Stimulated activated naive CD4-positive, alpha-beta T cell (primary cell): ENCODE measurements around the gene KPNA1.
"Not testable (repeated sequence)": the region's sequence is repeated elsewhere in the genome, so short reads cannot be mapped to it uniquely, and the experiment has no call there.

ENCODE experiments used
- DNase-seq, 6 experiments: peaks; one replicate each; lab custom pipeline; 2025; lab: John Stamatoyannopoulos, UW

KPNA1 gene

GRCh38 chr3:122475316-122475715, 39.4 kb downstream of the KPNA1 start:
- no peak for DNase-seq

DNA sequence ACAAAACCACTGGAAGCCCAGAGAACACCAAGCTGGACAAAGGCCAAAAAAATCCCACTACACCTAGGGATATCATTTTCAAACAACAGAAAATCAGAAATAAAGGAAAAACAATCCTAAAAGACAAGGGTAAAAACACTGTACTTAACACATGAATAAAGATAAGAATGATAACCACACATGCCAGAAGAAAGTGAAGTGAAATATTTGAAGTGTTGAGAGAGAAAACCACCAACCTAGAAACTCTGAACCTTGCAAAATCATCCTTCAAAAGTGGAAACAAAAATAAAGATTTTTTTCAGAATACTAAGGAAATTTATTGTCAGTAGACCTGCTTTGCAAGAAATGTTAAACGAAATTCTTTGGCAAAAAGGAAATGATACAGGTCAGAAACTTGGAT, 45.1 kb downstream of the KPNA1 start:
- DNase-seq = peak in 2 of 6 experiments; percentile 10 to 13

DNA sequence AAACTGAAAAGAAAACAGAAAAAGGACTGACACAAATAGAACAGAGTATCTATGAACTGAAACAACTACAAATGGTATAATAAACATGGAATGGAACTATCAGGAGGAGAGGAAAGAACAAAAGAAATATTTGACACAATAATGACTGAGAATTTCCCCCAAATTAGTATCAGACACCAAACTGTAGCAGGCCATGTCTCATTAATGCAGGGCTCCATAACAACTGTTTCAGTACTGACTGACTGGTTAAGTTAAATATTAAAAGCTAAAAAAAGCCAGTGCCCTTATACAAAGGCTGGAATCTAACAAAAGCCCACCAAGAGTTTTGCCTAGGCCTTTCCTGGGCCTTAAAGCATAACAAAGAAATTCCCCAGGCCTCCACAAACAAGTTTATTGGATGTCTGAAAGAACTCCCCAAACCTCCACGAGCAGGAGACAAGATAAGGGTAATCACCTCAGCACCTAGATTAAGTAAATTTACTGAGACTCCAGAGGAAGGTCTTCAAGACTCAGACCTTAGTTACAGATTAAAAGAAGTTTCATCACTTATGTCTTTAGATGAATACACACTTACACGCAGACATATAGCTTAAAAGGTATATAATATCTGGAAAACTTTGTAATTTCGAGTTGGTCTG, 45.7 kb downstream of the KPNA1 start:
- no peak for DNase-seq

GRCh38 chr3:122466701-122467240, 48.0 kb downstream of the KPNA1 start:
- DNase-seq = no peak

DNA sequence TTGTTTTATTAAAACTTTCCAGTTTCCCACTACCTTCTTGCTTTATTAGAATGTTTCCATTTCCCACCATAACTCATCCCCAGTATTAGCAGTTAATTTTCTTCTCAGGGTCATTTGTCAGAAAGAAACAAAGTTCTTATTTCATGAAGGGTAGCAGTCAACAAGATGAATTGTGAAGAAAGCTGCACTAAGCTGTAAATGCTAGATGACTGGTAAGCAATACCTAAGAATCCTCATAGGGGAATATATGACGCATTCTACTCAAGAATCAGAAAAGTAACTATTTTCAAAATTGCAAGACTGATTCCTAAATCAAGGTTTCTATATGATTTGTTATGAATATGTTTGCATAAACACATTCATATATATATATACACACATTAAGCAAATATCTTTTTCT, 50.1 kb downstream of the KPNA1 start:
- DNase-seq = no peak

- DNase-seq = no peak
Measured at GRCh38 chr3:122462406-122462805, 52.3 kb downstream of the KPNA1 start.

GRCh38 chr3:122461806-122462205, 52.9 kb downstream of the KPNA1 start:
- no peak for DNase-seq

DNA sequence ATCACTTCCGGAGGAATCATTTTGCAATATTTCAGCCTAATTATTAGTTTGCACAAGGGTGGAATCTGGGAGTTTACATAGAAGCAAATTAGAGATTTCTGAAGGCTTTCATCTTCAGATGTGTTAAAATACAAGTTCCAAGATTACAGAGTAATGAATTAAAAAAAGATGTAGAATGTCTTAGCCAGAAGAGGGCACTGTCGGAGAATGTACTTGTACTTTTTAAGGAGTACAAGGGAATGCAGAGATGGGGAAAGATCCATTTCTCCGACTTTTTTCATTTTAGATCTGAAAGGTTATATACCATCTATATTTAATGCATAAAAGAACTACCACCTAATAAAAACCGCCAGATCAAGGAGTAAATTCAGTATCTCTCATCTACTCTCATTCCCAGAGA, 55.7 kb downstream of the KPNA1 start:
- DNase-seq = no peak

GRCh38 chr3:122457706-122458105, 57.0 kb downstream of the KPNA1 start:
- no peak for DNase-seq

DNA sequence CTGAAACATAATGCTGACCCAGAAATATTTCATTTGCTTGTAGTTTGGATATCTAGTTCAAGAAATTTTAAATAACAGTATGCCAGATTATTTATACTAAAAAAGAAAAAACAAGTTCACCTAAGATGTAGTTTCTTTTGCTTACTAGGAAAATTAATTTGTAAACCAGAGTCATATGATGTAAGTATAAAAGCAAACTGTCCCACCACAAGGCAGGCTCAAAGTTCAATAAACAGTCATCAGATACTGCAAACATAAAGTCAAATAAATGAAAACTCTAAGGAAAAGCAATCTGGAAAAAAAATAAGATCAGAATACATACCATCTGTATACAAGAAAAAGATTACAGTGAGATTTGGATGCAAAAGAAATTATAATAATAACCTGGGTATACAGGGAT, 58.7 kb downstream of the KPNA1 start:
- no peak for DNase-seq

DNA sequence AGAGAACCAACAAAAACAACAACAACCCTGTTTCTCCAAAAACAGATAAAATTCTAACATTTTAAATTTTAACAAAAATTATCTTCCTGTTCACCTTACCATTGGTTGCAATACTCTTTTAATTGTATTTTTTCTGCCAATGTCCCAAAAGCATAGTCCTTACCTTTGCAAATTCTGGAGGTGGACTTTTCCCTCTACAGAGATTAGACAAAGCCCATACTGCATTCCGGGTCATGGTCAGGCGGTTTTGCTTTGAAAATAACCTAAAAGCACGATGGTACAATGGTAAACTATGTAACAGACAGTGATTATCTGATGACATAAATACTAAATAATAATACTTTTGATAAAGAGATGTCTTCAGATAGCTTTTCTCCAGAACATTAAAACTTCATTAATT, 63.4 kb downstream of the KPNA1 start:
- DNase-seq = no peak

DNA sequence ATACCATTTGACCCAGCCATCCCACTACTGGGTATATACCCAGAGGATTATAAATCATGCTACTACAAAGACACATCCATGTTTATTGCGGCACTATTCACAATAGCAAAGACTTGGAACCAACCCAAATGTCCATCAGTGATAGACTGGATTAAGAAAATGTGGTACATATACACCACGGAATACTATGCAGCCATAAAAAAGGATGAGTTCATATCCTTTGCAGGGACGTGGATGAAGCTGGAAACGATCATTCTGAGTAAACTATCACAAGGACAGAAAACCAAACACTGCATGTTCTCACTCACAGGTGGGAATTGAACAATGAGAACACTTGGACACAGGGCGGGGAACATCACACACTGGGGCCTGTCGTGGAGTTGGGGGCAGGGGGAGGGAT, 66.5 kb downstream of the KPNA1 start:
- not testable (repeated sequence) for DNase-seq

DNA sequence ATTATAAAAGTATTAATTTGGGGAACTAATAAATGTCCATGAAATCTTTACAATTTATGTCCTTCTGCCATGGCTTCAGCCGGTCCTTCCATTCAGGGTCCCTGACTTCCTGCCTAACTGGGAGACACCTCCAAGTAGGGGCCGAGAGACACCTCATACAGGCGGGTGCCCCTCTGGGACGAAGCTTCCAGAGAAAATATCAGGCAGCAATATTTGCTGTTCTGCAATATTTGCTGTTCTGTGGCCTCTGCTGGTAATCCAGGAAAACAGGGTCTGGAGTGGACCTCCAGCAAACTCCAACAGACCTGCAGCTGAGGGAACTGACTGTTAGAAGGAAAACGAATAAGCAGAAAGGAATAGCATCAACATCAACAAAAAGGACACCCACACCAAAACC, 70.2 kb downstream of the KPNA1 start:
- not testable (repeated sequence) for DNase-seq

DNA sequence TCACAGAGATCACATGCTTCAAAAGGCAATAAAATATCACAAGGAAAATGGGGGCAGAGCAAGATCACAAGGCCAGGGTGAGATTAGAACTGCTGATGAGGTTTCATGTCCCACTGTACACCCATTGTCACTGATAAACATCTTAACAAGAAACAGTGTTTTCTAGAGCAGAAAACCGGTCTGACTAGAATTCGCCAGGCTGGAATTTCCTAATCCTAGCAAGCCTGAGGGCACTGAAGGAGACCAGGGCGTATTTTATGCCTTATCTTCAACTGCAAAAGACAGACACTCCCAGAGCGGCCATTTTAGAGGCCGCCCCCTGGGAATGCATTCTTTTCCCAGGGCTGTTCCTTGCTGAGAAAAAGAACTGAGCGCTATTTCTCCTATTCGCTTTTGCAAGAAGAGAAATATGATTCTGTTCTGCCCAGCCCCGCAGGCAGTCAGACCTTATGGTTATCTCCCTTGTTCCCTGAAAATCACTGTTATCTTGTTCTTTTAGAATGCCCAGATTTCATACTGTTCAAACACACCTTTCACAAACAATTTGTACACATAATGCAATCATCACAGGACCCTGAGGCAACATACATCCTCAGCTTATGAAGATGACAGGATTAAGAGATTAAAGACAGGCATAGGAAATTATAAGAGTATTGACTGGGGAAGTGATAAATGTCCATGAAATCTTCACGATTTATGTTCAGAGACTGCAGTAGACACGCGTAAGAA, 70.8 kb downstream of the KPNA1 start:
- not testable (repeated sequence) for DNase-seq

- DNase-seq = no peak
Measured at GRCh38 chr3:122443090-122443489, 71.6 kb downstream of the KPNA1 start.

DNA sequence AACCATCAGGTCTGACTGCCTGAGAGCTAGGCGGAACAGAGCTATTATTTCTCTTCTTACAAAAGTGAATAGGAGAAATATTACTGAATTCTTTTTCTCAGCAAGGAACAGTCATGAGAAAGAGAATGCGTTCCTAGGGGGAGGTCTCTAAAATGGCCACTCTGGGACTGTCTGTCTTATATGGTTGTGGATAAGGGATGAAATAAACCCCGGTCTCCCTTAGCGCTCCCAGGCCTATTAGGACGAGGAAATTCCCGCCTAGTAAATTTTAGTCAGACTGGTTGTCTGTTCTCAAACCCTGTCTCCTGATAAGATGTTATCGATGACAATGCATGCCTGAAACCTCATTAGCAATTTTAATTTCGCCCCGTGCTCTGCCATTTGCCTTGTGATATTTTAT, 78.8 kb downstream of the KPNA1 start:
- DNase-seq = no peak

DNA sequence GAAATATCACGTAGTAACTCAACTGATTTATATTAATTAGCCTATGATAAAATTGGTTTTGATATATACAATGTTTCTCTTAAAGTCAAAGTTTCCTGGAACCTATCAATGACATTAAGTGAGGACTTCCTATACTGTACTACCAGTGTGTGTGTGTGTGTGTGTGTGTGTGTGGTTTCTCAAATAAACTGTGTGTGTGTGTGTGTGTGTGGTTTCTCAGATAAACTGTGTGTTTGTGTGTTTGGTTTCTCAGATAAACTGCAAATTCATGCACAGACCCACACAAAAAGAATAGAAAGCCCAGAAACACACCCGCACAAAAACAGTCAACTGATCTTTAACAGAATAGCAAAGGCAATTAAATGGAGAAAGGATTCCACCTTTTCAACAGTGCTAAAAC, 84.4 kb downstream of the KPNA1 start:
- no peak for DNase-seq

GRCh38 chr3:122427857-122428471, 86.8 kb downstream of the KPNA1 start:
- no peak for DNase-seq

- DNase-seq = no peak
Measured at GRCh38 chr3:122421836-122422235, 92.9 kb downstream of the KPNA1 start.

DNA sequence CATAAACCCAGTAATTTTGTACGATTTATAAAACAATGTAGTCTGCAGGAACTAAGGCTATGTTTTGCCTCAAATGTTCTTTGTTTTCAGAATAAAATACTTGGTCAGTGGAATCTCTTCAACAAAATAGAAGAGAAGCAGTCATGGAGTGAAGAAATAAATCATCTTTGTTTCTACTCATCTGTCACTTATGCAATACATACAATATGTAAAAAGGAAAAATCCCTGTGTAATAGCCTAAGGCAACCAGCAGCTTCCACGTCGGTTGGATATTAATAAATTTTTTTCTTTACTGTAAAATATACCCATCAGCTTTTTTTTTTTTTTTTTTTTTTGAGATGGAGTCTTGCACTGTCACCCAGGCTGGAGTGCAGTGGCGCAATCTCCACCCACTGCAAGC, 93.6 kb downstream of the KPNA1 start:
- no peak for DNase-seq

DNA sequence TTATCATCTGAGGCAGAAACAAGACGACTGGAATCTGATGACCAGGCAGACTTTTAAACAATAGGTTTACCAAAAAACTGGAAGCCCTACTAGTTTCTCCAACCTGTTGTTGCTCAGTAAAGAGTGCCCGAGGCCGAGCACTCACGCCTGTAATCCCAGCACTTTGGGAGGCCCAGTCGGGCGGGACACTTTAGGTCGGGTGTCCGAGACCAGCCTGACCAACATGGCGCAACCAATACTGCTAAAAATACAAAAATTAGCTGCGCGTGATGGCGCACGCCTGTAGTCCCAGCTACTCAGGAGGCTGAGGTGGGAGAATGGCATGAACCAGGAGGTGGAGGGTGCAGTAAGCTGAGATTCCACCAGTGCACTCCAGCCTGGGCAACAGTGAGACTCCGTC, 97.8 kb downstream of the KPNA1 start:
- DNase-seq = no peak

GRCh38 chr3:122415762-122416654, 98.7 kb downstream of the KPNA1 start, which contains the start of gene WDR5B:
Gene WDR5B (minus strand): TSS chr3:122416062. CDS start chr3:122415528, 534 bp downstream.
- no peak for DNase-seq
